H1 (cell line): ENCODE results near the gene URB2. TPM values are rescaled to one million over a fixed set of nuclear protein-coding genes. Genes with fewer than 3 reads are reported as not detected.

Experiments used
- polyA plus RNA-seq, 7 experiments: library from polyadenylated mRNA; depleted of rRNA in 3 of 7; stranded (reverse) in 5 of 7; unstranded in 2 of 7; fragments of >200 nt in 5 of 7; fragments of 200-250 nt in 2 of 7; gene quantifications; 1 replicate in 5 of 7; 2 replicates in 1 of 7; 4 replicates in 1 of 7; pipeline versions ENCODE4 v1.2.1 to v1.2.3, GENCODE V29; 2011 to 2013; ENCODE audit warnings: missing spikeins in 2 of 7, mixed read lengths in 2 of 7
- total RNA-seq: library from RNA; stranded (reverse); fragmentation: NEBNext Ultra II Directional; extraction: Animal tissue kit (Norgen Biotek cat#: 25700); gene quantifications from 2 replicates; pipeline ENCODE4 v1.2.1, GENCODE V29; 2021
- TF ChIP-seq, protein P1 (sequence below): IDR thresholded peaks from 2 replicates; pipeline ENCODE4 v1.6.1; 2012; ENCODE audit warnings: inconsistent platforms

The URB2 gene
- total and polyA plus RNA-seq, 2 of the 8 experiments (the other 6 are each of a cell fraction or from before 2014, with no cell fraction given) = 13.7 to 33.0 TPM

DNA sequence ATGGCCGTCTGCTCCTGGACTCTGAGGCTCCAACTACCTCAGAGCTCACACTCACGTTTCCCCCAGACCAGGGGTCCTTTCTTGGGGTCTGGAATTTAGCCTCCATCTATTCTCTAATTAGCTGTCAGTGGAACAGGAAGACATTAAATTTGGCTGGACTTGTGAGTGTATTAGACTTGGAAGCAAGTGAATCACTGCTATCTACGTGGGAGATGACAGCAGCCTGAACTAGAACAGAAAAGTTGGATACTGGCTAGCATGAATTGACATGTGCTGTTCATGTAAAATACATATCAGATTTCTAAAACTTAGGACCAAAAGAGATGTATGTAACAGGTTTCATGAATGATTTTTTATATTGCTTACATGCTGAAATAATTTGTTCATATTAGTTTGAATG lies 28.2 kb upstream of the URB2 start (continued):
- TF ChIP-seq, protein P1, sequence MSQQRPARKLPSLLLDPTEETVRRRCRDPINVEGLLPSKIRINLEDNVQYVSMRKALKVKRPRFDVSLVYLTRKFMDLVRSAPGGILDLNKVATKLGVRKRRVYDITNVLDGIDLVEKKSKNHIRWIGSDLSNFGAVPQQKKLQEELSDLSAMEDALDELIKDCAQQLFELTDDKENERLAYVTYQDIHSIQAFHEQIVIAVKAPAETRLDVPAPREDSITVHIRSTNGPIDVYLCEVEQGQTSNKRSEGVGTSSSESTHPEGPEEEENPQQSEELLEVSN = no peak
